ENCODE measurements around the gene PODXL.

- TF ChIP-seq POLR2A (IDR thresholded peaks at IDR 0.05): no peak
- TF ChIP-seq, protein P1, sequence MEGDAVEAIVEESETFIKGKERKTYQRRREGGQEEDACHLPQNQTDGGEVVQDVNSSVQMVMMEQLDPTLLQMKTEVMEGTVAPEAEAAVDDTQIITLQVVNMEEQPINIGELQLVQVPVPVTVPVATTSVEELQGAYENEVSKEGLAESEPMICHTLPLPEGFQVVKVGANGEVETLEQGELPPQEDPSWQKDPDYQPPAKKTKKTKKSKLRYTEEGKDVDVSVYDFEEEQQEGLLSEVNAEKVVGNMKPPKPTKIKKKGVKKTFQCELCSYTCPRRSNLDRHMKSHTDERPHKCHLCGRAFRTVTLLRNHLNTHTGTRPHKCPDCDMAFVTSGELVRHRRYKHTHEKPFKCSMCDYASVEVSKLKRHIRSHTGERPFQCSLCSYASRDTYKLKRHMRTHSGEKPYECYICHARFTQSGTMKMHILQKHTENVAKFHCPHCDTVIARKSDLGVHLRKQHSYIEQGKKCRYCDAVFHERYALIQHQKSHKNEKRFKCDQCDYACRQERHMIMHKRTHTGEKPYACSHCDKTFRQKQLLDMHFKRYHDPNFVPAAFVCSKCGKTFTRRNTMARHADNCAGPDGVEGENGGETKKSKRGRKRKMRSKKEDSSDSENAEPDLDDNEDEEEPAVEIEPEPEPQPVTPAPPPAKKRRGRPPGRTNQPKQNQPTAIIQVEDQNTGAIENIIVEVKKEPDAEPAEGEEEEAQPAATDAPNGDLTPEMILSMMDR (IDR thresholded peaks at IDR 0.05): no peak
Observed at GRCh38 chr7:131538071-131538812, 18.2 kb downstream of the PODXL start.

Measured in heart left ventricle (tissue), 13 donors.